ENCODE data around the gene MBNL2.

MBNL2 gene

DNA sequence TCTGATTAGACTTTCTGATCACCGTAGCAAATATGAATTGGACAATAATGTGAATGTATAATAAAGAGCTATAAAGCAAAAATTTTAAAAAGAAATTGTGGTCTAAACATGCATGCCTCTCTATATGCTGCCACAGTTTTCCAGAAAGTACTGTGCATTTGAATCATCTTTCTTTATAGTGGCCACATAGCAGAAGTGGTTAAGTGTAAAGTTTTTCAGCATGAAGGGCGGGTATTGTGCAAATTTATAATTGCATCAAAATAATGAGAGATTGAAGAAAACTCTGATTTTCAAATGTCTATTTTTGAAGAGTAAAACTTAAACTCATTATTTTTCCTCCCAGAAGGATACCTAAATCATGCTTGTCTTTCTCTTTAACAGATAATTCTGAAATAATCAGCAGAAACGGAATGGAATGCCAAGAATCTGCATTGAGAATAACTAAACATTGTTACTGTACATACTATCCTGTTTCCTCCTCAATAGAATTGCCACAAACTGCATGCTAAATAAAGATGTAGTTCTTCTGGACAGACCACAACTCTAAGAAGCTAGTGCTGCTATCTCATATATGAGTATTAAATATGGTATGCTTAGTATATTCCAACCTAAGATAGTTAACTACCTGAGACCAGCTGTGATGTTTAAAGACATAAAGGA, 168.9 kb downstream of the MBNL2 start:
- Histone ChIP-seq H3K4me3 (ENCODE audit: low read length) (no peak overlapping the region), H3K27ac (ENCODE audit: low read length) (no peak overlapping the region), H3K9me3 (ENCODE audit: control insufficient read depth, insufficient read depth, low read length) (no peaks in the 10 kb centered on the region), H3K27me3 (ENCODE audit: control insufficient read depth, insufficient read depth, low read length) (no peaks in the 10 kb centered on the region), H3K36me3 (ENCODE audit: control insufficient read depth, insufficient read depth, low read length) (no peaks in the 10 kb centered on the region), H3K4me1 (ENCODE audit: control insufficient read depth, insufficient read depth, low read length) (no peaks in the 10 kb centered on the region)
- no CpG with 5 or more reads among the region's 3 CpGs for WGBS (ENCODE audit: insufficient coverage, insufficient read length)
- no peak for DNase-seq (ENCODE audit: low read depth, low spot score)

GRCh38 chr13:97392020-97392419, 169.9 kb downstream of the MBNL2 start:
- no peak overlapping the region for H3K27ac ChIP-seq (ENCODE audit: low read length)
- no peak overlapping the region for H3K4me3 ChIP-seq (ENCODE audit: low read length)
- DNase-seq (ENCODE audit: low read depth, low spot score): no peak
- no peaks in the 10 kb centered on the region for H3K9me3 ChIP-seq (ENCODE audit: control insufficient read depth, insufficient read depth, low read length)
- H3K27me3 ChIP-seq (ENCODE audit: control insufficient read depth, insufficient read depth, low read length): no peaks in the 10 kb centered on the region
- no CpG with 5 or more reads among the region's 1 CpG for WGBS (ENCODE audit: insufficient coverage, insufficient read length)
- H3K4me1 ChIP-seq (ENCODE audit: control insufficient read depth, insufficient read depth, low read length): no peaks in the 10 kb centered on the region
- H3K36me3 ChIP-seq (ENCODE audit: control insufficient read depth, insufficient read depth, low read length): no peaks in the 10 kb centered on the region

DNA sequence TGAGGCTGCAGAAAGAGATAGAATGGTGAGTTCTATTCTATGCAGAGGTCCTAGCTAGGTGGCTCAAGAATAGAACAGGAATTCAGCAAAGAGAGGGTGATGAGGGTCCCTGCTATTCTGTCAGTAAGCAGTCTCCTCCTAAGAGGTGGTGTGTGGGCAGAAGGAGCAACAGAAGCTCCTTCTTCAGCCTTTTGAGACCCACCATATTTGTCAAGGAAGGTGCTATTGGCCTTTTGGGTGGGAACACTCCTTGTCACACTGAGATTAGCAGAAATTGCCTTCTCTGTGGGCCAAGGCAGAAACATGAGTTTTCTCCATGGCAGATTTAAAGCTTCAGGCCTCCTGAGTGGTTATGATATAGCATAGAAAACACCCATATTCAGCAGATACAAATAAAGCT, 172.4 kb downstream of the MBNL2 start:
- Histone ChIP-seq H3K9me3 (ENCODE audit: control insufficient read depth, insufficient read depth, low read length) (no peaks in the 10 kb centered on the region), H3K27ac (ENCODE audit: low read length) (no peak overlapping the region)
- no peak for DNase-seq (ENCODE audit: low read depth, low spot score)

DNA sequence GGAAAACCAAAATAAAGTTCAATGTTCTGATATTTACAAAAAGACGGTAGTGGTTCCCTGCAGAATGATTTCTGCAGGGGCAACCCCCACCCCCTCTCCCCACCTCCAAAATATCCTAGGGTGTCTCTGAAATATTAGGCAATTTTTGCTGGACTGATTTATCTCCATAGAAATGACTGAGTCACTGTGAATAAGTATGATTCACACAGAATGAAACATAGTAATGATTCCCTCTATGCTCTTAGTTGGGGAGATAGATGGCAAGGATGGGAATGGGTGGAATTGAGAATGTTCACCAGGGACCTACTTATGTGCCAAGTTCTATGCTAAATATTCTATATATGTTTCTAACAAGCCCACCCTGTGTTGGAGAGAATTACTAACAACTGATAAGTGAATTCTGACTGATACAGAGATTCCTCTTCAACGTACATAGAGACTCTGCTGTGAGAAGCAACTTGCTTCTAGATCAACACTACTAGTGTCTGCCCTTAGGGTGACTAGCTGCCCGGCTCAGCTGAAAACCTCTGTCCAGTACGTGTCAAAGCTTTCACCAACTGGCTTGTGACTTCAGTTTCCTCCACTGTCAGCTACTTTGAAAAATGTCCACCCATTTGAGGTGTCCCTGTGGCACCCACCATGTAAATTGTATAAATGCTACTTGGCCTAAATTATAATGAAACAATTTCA, 173.5 kb downstream of the MBNL2 start:
- H3K4me3 ChIP-seq (ENCODE audit: low read length): no peak overlapping the region
- H3K36me3 ChIP-seq (ENCODE audit: control insufficient read depth, insufficient read depth, low read length): no peaks in the 10 kb centered on the region
- H3K27me3 ChIP-seq (ENCODE audit: control insufficient read depth, insufficient read depth, low read length): no peaks in the 10 kb centered on the region
- no peak overlapping the region for H3K27ac ChIP-seq (ENCODE audit: low read length)
- no peaks in the 10 kb centered on the region for H3K9me3 ChIP-seq (ENCODE audit: control insufficient read depth, insufficient read depth, low read length)
- H3K4me1 ChIP-seq (ENCODE audit: control insufficient read depth, insufficient read depth, low read length): no peaks in the 10 kb centered on the region
- DNase-seq (ENCODE audit: low read depth, low spot score): no peak
- no CpG with 5 or more reads among the region's 4 CpGs for WGBS (ENCODE audit: insufficient coverage, insufficient read length)

More for the DNA sequence above, 172.4 kb downstream of the MBNL2 start:
- H3K27me3 ChIP-seq (ENCODE audit: control insufficient read depth, insufficient read depth, low read length): no peaks in the 10 kb centered on the region
- H3K4me1 ChIP-seq (ENCODE audit: control insufficient read depth, insufficient read depth, low read length): no peaks in the 10 kb centered on the region
- no peaks in the 10 kb centered on the region for H3K36me3 ChIP-seq (ENCODE audit: control insufficient read depth, insufficient read depth, low read length)
- no peak overlapping the region for H3K4me3 ChIP-seq (ENCODE audit: low read length)

DNA sequence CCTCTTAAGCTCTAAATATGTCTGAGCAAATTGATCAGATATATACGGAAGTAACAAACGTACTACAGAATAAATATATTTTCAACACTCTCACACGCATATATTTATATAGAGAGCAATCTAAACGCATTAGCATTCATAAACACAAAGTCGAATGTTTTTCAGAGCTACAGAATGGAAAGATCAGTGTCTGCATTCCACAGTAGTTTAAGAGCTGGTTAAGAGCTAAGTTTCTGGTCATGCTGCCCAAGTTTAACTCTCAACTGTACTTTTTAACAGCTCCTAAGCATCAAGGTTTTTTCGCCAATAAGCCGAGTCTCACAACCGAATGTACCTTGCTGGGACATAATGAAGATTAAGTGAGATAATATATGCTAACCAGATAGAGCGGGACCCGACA, 175.1 kb downstream of the MBNL2 start:
- Histone ChIP-seq H3K36me3 (ENCODE audit: control insufficient read depth, insufficient read depth, low read length) (no peaks in the 10 kb centered on the region), H3K4me1 (ENCODE audit: control insufficient read depth, insufficient read depth, low read length) (no peaks in the 10 kb centered on the region), H3K9me3 (ENCODE audit: control insufficient read depth, insufficient read depth, low read length) (no peaks in the 10 kb centered on the region), H3K27ac (ENCODE audit: low read length) (no peak overlapping the region), H3K4me3 (ENCODE audit: low read length) (no peak overlapping the region), H3K27me3 (ENCODE audit: control insufficient read depth, insufficient read depth, low read length) (no peaks in the 10 kb centered on the region)
- no peak for DNase-seq (ENCODE audit: low read depth, low spot score)
- WGBS (ENCODE audit: insufficient coverage, insufficient read length): 100% methylated on average over 2 of the region's 10 CpGs

DNA sequence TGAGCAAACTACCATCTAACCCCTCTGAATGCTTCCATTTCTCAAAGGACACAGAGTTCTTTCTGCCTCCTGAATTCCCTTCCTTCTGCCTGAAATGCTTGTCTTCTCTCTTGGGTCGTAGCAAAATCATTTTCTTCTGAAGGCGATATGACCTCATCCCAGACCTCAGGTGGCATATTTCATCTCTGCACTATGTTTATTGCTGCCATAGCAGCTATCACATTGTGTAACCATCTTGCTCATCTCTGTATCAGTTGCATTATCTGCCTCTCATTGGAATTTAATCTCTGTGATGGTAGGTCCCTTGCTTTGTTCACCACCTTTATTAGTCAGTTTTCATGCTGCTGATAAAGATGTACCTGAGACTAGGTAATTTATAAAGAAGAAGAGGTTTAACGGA, 179.3 kb downstream of the MBNL2 start:
- H3K27ac ChIP-seq (ENCODE audit: low read length): no peak overlapping the region

GRCh38 chr13:97403893-97404750, 182.0 kb downstream of the MBNL2 start:
- WGBS (ENCODE audit: insufficient coverage, insufficient read length): no CpG with 5 or more reads among the region's 3 CpGs
- Histone ChIP-seq H3K27me3 (ENCODE audit: control insufficient read depth, insufficient read depth, low read length) (no peaks in the 10 kb centered on the region), H3K4me3 (ENCODE audit: low read length) (no peak overlapping the region), H3K9me3 (ENCODE audit: control insufficient read depth, insufficient read depth, low read length) (no peaks in the 10 kb centered on the region), H3K4me1 (ENCODE audit: control insufficient read depth, insufficient read depth, low read length) (no peaks in the 10 kb centered on the region), H3K27ac (ENCODE audit: low read length) (no peak overlapping the region), H3K36me3 (ENCODE audit: control insufficient read depth, insufficient read depth, low read length) (no peaks in the 10 kb centered on the region)
- no peak for DNase-seq (ENCODE audit: low read depth, low spot score)

More for the DNA sequence above, 179.3 kb downstream of the MBNL2 start:
- H3K9me3 ChIP-seq (ENCODE audit: control insufficient read depth, insufficient read depth, low read length): no peaks in the 10 kb centered on the region
- H3K4me3 ChIP-seq (ENCODE audit: low read length): no peak overlapping the region
- no peak for DNase-seq (ENCODE audit: low read depth, low spot score)
- no peaks in the 10 kb centered on the region for H3K27me3 ChIP-seq (ENCODE audit: control insufficient read depth, insufficient read depth, low read length)
- no CpG with 5 or more reads among the region's 3 CpGs for WGBS (ENCODE audit: insufficient coverage, insufficient read length)
- no peaks in the 10 kb centered on the region for H3K36me3 ChIP-seq (ENCODE audit: control insufficient read depth, insufficient read depth, low read length)
- H3K4me1 ChIP-seq (ENCODE audit: control insufficient read depth, insufficient read depth, low read length): no peaks in the 10 kb centered on the region

DNA sequence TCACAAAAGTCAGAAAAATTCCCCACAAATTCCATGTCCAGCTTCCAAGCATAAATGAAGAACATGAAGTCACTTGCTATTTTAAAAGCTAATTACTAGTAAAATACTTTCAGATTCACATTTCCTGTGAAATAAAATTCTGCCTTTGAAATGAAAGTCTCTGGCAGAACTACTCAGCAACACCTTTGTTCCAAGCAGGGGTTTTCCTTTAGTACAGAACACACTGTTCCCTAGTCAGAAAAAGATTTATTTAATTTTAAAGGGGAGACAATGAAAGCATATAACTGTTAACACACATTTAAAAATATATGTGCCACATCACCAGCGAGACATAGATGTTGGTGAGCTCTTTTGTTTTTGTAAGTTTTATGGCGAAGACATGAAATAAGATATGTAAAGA, 185.4 kb downstream of the MBNL2 start:
- no peaks in the 10 kb centered on the region for H3K9me3 ChIP-seq (ENCODE audit: control insufficient read depth, insufficient read depth, low read length)
- no peaks in the 10 kb centered on the region for H3K27me3 ChIP-seq (ENCODE audit: control insufficient read depth, insufficient read depth, low read length)
- no peak overlapping the region for H3K27ac ChIP-seq (ENCODE audit: low read length)
- DNase-seq (ENCODE audit: low read depth, low spot score): no peak
- H3K4me1 ChIP-seq (ENCODE audit: control insufficient read depth, insufficient read depth, low read length): no peaks in the 10 kb centered on the region
- no peak overlapping the region for H3K4me3 ChIP-seq (ENCODE audit: low read length)
- no CpG with 5 or more reads among the region's 2 CpGs for WGBS (ENCODE audit: insufficient coverage, insufficient read length)
- no peaks in the 10 kb centered on the region for H3K36me3 ChIP-seq (ENCODE audit: control insufficient read depth, insufficient read depth, low read length)

- no peaks in the 10 kb centered on the region for H3K4me1 ChIP-seq (ENCODE audit: control insufficient read depth, insufficient read depth, low read length)
- H3K27me3 ChIP-seq (ENCODE audit: control insufficient read depth, insufficient read depth, low read length): no peaks in the 10 kb centered on the region
- no peaks in the 10 kb centered on the region for H3K36me3 ChIP-seq (ENCODE audit: control insufficient read depth, insufficient read depth, low read length)
- H3K4me3 ChIP-seq (ENCODE audit: low read length): no peak overlapping the region
- no peak for DNase-seq (ENCODE audit: low read depth, low spot score)
- no CpG with 5 or more reads among the region's 2 CpGs for WGBS (ENCODE audit: insufficient coverage, insufficient read length)
- no peaks in the 10 kb centered on the region for H3K9me3 ChIP-seq (ENCODE audit: control insufficient read depth, insufficient read depth, low read length)
- no peak overlapping the region for H3K27ac ChIP-seq (ENCODE audit: low read length)
Observed at GRCh38 chr13:97408938-97409337, 186.8 kb downstream of the MBNL2 start.

DNA sequence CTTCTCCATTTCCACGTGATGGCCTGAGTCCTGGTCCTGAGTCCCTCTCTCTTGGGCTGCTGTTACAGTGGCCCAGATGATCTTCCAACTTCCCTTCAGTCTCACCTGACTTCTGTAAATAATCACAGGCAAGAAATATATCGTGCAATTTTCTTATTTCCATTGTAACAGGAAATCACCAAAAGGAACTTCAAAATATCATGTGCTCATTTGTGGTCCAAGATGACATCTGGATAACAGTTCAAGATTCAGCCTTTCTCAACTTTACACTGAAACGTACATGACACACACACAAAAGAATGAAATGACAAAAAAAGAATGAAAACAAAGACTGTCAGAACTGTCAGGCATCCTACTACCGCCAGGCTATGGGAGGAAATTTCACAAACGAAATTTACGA, 189.9 kb downstream of the MBNL2 start:
- H3K4me3 ChIP-seq (ENCODE audit: low read length): no peak overlapping the region
- no CpG with 5 or more reads among the region's 6 CpGs for WGBS (ENCODE audit: insufficient coverage, insufficient read length)
- no peaks in the 10 kb centered on the region for H3K9me3 ChIP-seq (ENCODE audit: control insufficient read depth, insufficient read depth, low read length)
- H3K27ac ChIP-seq (ENCODE audit: low read length): no peak overlapping the region
- H3K4me1 ChIP-seq (ENCODE audit: control insufficient read depth, insufficient read depth, low read length): no peaks in the 10 kb centered on the region
- no peaks in the 10 kb centered on the region for H3K27me3 ChIP-seq (ENCODE audit: control insufficient read depth, insufficient read depth, low read length)
- DNase-seq (ENCODE audit: low read depth, low spot score): no peak
- no peaks in the 10 kb centered on the region for H3K36me3 ChIP-seq (ENCODE audit: control insufficient read depth, insufficient read depth, low read length)

All from iPS DF 6.9 (cell line).